KMS-11 (cell line): ENCODE results near the gene DMD.

Experiments
- H2AFZ ChIP-seq: fragments of 200-600 bp; sonication (generic); 2 replicates; pipeline ENCODE4 v1.6.1; 2016; ENCODE audit warnings: antibody characterized with exemption, mixed run types, low read depth
- H3K27ac ChIP-seq: fragments of 200-600 bp; sonication (generic); 2 replicates; pipeline ENCODE4 v1.6.1; 2016; ENCODE audit warnings: mild to moderate bottlenecking, mixed run types
- H3K27me3 ChIP-seq: fragments of 200-600 bp; sonication (generic); 2 replicates; pipeline ENCODE4 v1.6.1; 2017; ENCODE audit warnings: mild to moderate bottlenecking, low read depth, mixed run types, moderate library complexity; ENCODE audit not compliant: insufficient read depth
- H3K36me3 ChIP-seq: fragments of 200-600 bp; sonication (generic); 2 replicates; pipeline ENCODE4 v1.6.1; 2017; ENCODE audit warnings: mild to moderate bottlenecking, mixed run types; ENCODE audit not compliant: insufficient read depth
- H3K4me1 ChIP-seq: fragments of 200-600 bp; sonication (generic); 2 replicates; pipeline ENCODE4 v1.6.1; 2016; ENCODE audit warnings: mild to moderate bottlenecking, low read depth, mixed run types; ENCODE audit not compliant: poor library complexity, severe bottlenecking
- H3K4me2 ChIP-seq: fragments of 200-600 bp; sonication (generic); 2 replicates; pipeline ENCODE4 v1.7.0; 2016; ENCODE audit warnings: mild to moderate bottlenecking, mixed run types
- H3K4me3 ChIP-seq: fragments of 200-600 bp; sonication (generic); IDR thresholded peaks from 2 replicates; pipeline ENCODE4 v1.6.1; 2017; ENCODE audit warnings: low read depth, low read length, mixed read lengths; ENCODE audit not compliant: insufficient read depth
- H3K79me2 ChIP-seq: fragments of 200-600 bp; sonication (generic); 2 replicates; pipeline ENCODE4 v1.6.1; 2016; ENCODE audit warnings: low read depth, mixed run types; ENCODE audit not compliant: insufficient read depth
- H3K9ac ChIP-seq: fragments of 200-600 bp; sonication (generic); 2 replicates; pipeline ENCODE4 v1.6.1; 2016; ENCODE audit warnings: mild to moderate bottlenecking, mixed run types
- H4K20me1 ChIP-seq: fragments of 200-600 bp; sonication (generic); 2 replicates; pipeline ENCODE4 v1.6.1; 2016; ENCODE audit warnings: mild to moderate bottlenecking, mixed run types; ENCODE audit not compliant: insufficient read depth
- CTCF ChIP-seq: fragments of 200-600 bp; sonication (generic); conservative IDR thresholded peaks from 2 replicates; pipeline ENCODE4 v1.6.1; 2017; ENCODE audit warnings: low read depth, mild to moderate bottlenecking, antibody characterized with exemption, low read length, moderate library complexity, mixed read lengths

Gene DMD

GRCh38 chrX:31224381-31225012, 1986.9 kb downstream of the DMD start:
- Histone ChIP-seq H3K36me3 (no peaks in the 10 kb centered on the region), H3K27me3 (no peaks in the 10 kb centered on the region), H3K79me2 (no peaks in the 10 kb centered on the region), H3K9ac (no peak overlapping the region), H4K20me1 (no peaks in the 10 kb centered on the region), H3K4me1 (no peaks in the 10 kb centered on the region), H3K4me3 (no peak overlapping the region), H3K4me2 (no peak overlapping the region), H3K27ac (no peak overlapping the region), H2AFZ (no peak overlapping the region)
- no peak for TF ChIP-seq CTCF

GRCh38 chrX:31223817-31224216, 1987.5 kb downstream of the DMD start:
- no peaks in the 10 kb centered on the region for H4K20me1 ChIP-seq
- H3K27me3 ChIP-seq, result no peaks in the 10 kb centered on the region
- TF ChIP-seq CTCF, result no peak
- H3K4me3 ChIP-seq, result no peak overlapping the region
- no peaks in the 10 kb centered on the region for H3K36me3 ChIP-seq
- no peak overlapping the region for H3K9ac ChIP-seq
- no peak overlapping the region for H3K4me2 ChIP-seq
- no peak overlapping the region for H2AFZ ChIP-seq
- no peaks in the 10 kb centered on the region for H3K4me1 ChIP-seq
- no peak overlapping the region for H3K27ac ChIP-seq
- no peaks in the 10 kb centered on the region for H3K79me2 ChIP-seq

- Histone ChIP-seq H3K27me3 (no peaks in the 10 kb centered on the region), H3K79me2 (no peaks in the 10 kb centered on the region), H4K20me1 (no peaks in the 10 kb centered on the region), H3K4me1 (no peaks in the 10 kb centered on the region), H3K4me3 (no peak overlapping the region), H3K27ac (no peak overlapping the region), H3K4me2 (no peak overlapping the region), H3K9ac (no peak overlapping the region), H2AFZ (no peak overlapping the region), H3K36me3 (no peaks in the 10 kb centered on the region)
- TF ChIP-seq CTCF, result no peak
Observed at GRCh38 chrX:31222946-31223345, 1988.4 kb downstream of the DMD start.

- H3K4me2 ChIP-seq, result no peak overlapping the region
- H3K4me3 ChIP-seq, result no peak overlapping the region
- H3K9ac ChIP-seq, result no peak overlapping the region
- no peaks in the 10 kb centered on the region for H3K79me2 ChIP-seq
- H3K27me3 ChIP-seq, result no peaks in the 10 kb centered on the region
- H3K27ac ChIP-seq, result no peak overlapping the region
- H3K4me1 ChIP-seq, result no peaks in the 10 kb centered on the region
- H4K20me1 ChIP-seq, result no peaks in the 10 kb centered on the region
- no peak overlapping the region for H2AFZ ChIP-seq
- TF ChIP-seq CTCF, result no peak
- H3K36me3 ChIP-seq, result no peaks in the 10 kb centered on the region
Observed at GRCh38 chrX:31219174-31219573, 1992.2 kb downstream of the DMD start.
